ENCODE data around the gene TBC1D9. TPM values are rescaled to one million over a fixed set of nuclear protein-coding genes. Genes with fewer than 3 reads are reported as not detected.

TBC1D9 gene
- total RNA-seq, 2 donors from 2014 or later, result 13.9 to 16.9 TPM

GRCh38 chr4:140729344-140730049, 26.7 kb downstream of the TBC1D9 start:
- intact Hi-C loops (cut with DNase I), result no loop called here
- DNase-seq (ENCODE audit: low spot score), result no peak

DNA sequence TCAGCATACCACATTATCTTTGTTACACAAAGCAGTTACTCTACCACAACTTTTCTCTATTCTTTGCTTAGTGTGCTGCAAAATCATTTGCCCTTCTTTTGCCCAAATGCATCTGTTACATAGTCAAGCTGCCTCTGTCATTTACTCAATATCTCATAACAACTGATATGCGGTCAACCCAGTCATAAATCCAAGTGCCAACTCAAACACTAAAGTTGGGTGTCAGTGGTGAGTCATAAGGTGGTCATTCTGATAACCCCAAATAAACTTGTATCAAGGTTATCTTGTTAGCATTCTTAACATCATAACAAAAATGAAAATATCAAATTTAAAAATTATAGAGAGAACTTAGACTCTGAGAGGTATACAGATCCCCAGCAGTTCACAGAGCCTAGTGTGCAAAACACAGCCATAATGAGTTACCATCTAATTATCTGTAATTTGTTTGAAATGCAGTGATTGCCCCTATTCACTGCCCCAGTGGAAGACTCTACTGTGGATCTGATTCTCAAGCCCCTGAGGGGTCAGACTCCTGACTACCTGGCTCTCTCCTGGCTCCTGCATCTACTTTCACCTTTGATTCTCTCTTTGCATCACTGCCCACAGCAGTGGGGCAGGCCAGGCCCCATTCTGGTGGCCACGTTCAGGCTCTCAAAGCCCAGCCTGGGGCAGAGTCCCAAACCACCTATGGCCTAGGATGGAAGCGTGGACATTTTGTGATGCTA, 29.2 kb downstream of the TBC1D9 start:
- intact Hi-C loops (cut with DNase I), result no loop called here
- no peak for DNase-seq (ENCODE audit: low spot score)

- no peak for DNase-seq (ENCODE audit: low spot score)
- intact Hi-C loops (cut with DNase I), result no loop called here
These were observed 30.6 kb downstream of the TBC1D9 start for GRCh38 chr4:140725556-140725955.

DNA sequence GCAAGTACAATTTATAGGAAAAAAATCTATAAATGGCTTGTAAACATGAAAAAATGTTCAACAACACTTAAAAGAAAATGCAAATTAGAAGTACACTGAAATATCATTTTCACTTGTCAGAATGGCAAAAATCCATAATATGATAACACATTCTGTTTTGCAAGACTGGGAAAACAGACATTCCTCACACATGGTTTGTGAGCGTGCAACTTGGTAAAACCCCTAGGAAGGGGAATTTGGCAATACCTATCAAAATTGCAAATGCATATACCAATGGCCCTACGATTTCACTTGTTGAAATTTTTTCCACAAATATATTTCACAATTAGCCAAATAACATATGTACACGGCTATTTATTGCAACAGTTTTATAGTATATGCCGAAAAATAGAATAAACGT, 31.4 kb downstream of the TBC1D9 start:
- intact Hi-C loops (cut with DNase I), result no loop called here
- no peak for DNase-seq (ENCODE audit: low spot score)

- no peak for DNase-seq (ENCODE audit: low spot score)
- intact Hi-C loops (cut with DNase I), result no loop called here
These were observed 35.5 kb downstream of the TBC1D9 start for GRCh38 chr4:140720387-140721304.

GRCh38 chr4:140719686-140720085, 36.5 kb downstream of the TBC1D9 start:
- intact Hi-C loops (cut with DNase I), result no loop called here
- DNase-seq (ENCODE audit: low spot score), result no peak

- intact Hi-C loops (cut with DNase I), result no loop called here
- no peak for DNase-seq (ENCODE audit: low spot score)
These were observed 37.2 kb downstream of the TBC1D9 start for GRCh38 chr4:140719022-140719421.

- intact Hi-C loops (cut with DNase I), result no loop called here
- DNase-seq (ENCODE audit: low spot score), result no peak
These were observed 37.8 kb downstream of the TBC1D9 start for GRCh38 chr4:140718241-140718952.

DNA sequence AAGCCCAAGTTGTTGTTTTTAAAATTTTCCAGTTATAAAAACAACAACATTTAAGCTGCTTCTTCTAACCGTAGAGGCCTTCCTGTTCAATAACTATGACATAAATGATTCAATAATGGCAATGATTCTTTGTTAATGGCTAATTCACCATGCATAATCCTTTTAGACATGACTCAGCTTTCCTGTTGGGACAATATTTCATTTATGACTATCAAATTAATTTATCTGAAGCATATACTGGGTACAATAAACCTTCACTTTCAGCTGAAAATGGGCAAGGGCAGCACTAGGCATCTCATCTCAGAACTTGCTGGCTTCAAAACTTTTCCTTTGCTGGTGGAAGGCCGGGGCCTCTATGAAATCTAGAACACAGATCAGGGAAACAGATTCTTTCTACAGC, 38.9 kb downstream of the TBC1D9 start:
- intact Hi-C loops (cut with DNase I), result no loop called here
- DNase-seq (ENCODE audit: low spot score), result no peak

DNA sequence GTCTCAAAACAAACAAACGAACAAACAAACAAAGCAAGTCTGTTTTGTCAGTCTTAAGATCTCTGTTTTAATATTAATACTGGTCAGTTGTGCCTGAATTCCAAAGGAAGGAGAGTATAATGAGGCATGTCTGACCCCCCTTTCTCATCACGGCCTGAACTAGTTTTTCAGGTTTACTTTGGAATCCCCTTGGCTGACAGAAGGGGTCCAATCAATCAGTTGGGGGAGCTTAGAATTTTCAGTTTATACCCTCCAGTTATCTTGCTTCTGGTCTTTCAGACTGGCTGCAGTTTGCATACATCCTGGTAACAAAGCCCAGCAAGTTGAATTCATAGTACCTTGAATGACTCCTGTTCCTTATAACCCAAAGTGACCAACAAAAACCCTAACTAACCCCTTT, 41.1 kb downstream of the TBC1D9 start:
- intact Hi-C loops (cut with DNase I), result no loop called here

DNA sequence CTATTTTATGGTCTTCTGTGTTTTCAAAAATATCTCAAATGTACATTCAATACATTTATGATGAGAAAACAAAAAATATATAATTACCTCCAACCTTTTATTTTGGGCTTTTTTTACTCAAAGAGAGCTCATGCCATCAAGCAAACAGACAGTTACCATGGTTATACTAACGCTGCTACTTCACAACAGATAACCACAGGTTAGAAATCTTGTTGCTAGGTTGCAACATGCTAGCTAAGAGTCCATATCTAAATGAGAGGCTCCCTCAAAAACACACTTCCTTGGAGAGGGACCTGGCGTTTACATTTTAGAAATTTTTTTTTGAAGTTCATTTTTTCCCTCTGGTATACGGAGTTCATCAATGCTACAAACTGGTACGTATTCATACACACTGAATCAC, 44.3 kb downstream of the TBC1D9 start:
- intact Hi-C loops (cut with DNase I), result no loop called here
- DNase-seq (ENCODE audit: low spot score), result no peak

More for the DNA sequence above, 41.1 kb downstream of the TBC1D9 start:
- DNase-seq (ENCODE audit: low spot score), result no peak

DNA sequence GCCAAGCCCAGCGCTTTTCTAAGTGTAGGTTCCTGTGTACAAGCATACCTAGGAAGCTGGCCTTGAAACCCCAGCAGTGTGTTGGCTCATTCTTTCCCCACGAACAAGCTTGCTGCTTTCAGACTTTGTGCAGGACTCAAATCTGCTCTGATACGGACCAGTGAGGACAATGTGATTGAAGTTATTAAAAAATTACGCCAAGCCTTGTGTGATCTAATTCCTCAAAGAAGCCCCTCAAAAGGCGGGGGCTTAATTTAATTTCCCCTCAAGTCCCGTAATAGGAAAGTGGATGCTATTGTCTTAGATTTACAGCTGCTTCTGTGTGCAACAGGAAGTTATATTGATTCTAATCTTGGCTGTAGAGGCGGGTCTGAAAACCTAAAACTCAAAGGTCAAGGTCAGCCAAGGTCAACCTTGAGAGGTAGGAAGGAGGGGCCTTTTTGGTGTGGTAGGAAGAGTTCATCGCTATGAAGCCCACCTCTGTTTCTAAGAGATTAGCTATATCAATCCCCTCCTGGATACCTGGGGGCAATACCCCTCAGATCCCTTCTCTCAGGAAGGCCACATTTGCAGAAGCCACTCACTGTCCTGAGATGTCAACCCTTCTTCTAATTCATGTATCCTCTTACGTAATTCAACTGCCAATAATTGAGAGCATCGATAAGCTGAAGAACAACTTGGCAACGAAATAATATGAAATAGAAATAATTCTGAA, 45.1 kb downstream of the TBC1D9 start:
- no peak for DNase-seq (ENCODE audit: low spot score)
- intact Hi-C loops (cut with DNase I), result no loop called here

- no peak for DNase-seq (ENCODE audit: low spot score)
- intact Hi-C loops (cut with DNase I), result no loop called here
These were observed 48.9 kb downstream of the TBC1D9 start for GRCh38 chr4:140707325-140707724.

DNA sequence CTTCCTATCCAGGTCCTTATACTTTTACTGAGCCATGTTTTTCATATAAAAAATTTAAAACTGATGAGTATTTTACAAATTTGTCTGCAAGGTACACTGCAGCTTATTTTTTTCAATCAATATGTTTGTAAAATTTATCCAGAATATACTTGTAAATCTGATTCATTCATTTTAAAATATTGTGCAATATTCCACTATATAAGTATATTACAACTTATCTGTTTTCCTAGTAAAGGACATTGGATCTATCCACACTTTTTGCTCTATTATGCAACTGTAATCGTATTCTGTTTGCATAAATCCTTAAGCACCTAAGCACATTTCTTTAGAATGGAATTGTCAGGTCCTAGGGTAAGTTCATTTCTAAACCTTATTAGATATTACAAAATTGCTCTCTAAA, 49.5 kb downstream of the TBC1D9 start:
- no peak for DNase-seq (ENCODE audit: low spot score)
- intact Hi-C loops (cut with DNase I), result no loop called here

GRCh38 chr4:140706276-140706625, 49.9 kb downstream of the TBC1D9 start:
- intact Hi-C loops (cut with DNase I), result no loop called here
- no peak for DNase-seq (ENCODE audit: low spot score)

DNA sequence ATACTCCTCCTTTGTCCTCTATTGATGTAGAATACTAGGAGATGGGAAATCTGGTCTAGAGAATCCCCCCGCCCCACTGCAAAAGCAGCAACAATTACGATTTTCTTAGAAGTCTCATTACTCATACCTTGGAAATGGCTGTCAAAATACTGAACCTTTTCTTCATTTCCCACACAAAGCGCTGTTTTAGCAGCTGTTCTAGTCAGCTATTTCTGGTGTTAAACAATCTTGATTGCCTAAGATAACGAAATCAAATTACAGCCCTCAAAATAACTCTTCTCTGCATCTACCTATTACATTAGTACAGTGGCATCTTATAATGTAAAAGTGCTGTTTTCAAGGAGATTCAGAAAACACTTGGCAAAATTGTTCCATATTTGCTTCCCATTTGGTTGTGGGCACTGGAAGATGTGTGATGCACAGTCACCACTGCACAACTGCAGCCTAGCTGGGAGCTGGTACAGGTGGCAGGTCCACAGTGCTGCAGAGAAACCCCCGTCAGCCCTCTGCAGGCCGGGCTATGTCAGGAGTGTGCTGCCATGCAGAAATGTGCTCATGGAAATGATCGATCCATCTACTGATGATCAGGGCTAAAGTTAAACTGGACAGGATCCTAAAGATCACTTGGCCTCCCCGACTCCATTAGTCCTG, 50.4 kb downstream of the TBC1D9 start:
- DNase-seq (ENCODE audit: low spot score), result no peak
- intact Hi-C loops (cut with DNase I), result no loop called here

DNA sequence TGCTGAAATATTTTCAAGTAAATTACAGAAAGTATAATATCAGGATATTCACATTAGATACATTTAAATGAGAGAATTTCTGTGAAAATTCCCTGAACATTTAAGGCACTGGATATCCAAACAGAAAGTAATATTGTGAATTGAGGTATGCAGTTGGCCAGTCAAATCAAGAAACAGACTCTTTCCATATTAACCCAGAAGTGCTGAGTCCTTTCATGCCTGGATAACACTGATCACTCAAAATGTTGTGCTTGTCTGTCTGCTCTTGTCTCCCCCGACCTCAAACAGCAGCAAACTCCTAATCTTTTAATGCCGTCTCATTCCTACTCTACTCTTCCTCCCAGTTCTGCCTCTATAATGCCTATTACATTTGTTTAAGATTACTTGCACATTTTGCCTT, 51.2 kb downstream of the TBC1D9 start:
- intact Hi-C loops (cut with DNase I), result no loop called here
- DNase-seq (ENCODE audit: low spot score), result no peak

DNA sequence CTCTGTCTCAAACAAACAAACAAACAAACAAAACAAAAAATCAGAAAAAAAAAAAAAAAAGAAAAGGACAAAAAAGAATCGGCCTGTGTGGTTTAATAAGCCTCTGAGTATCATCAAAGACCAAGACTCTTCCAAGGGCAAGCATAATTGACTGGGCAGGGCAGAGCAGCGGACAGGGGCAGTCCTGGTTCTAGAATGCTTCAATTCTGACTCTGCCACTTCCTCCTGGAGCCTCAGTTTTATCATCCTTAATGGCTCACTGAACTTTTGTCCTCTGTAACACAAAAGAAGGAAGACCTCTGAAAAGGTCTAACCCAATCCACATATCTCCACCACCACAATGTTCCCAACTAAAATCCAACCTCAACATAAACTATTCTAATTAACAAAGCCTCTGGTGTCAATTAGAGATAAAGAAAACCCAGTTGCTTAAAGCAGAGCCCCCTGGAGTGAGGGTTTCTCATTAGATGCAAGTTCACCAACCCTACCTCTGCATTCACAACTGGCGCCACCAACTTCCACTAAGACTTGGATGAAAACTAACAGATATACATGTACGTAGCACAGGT, 51.7 kb downstream of the TBC1D9 start:
- no peak for DNase-seq (ENCODE audit: low spot score)
- intact Hi-C loops (cut with DNase I), result no loop called here

Measured in posterior vena cava (tissue), 2 donors.